K562 (cell line): ENCODE data around the gene GRHPR. TPM values are rescaled to one million over a fixed set of nuclear protein-coding genes. Genes with fewer than 3 reads are reported as not detected.
A peak's percentile ranks its signal among the peaks of the same experiment; 100 is the strongest.

Experiments
- CBX2 ChIP-seq: fragments of 200-600 bp; sonication (generic); IDR thresholded peaks from one replicate; pipeline ENCODE4 v1.6.1; 2012; ENCODE audit warnings: mild to moderate bottlenecking, low read length, inconsistent platforms; ENCODE audit not compliant: insufficient read depth, poor library complexity, severe bottlenecking
- DMBX1 ChIP-seq: fragments of 250-450 bp; sonication (Bioruptor Pico); IDR thresholded peaks from 2 replicates; pipeline ENCODE4 v1.8.0; 2022; ENCODE audit warnings: inconsistent platforms, mild to moderate bottlenecking, moderate library complexity, borderline replicate concordance
- ETV1 ChIP-seq: fragments of 450-650 bp; conservative IDR thresholded peaks from 2 replicates; pipeline ENCODE4 v1.6.1; 2016; ENCODE audit warnings: missing genetic modification characterization, control low read depth, low read depth, missing compliant biosample characterization
- GTF2B ChIP-seq: IDR thresholded peaks from 2 replicates; pipeline ENCODE4 v1.6.1; 2011; ENCODE audit not compliant: insufficient read length; ENCODE audit errors: extremely low read depth
- HMG20B ChIP-seq: fragments of 250-450 bp; sonication (Bioruptor Pico); IDR thresholded peaks from 2 replicates; pipeline ENCODE4 v1.5.0; 2021; ENCODE audit warnings: mild to moderate bottlenecking
- NCOA1 ChIP-seq: fragments of 450-650 bp; IDR thresholded peaks from 2 replicates; pipeline ENCODE4 v1.6.1; 2016; ENCODE audit warnings: low read depth
- NR2F6 ChIP-seq: fragments of 450-650 bp; formaldehyde crosslinking; IDR thresholded peaks from 2 replicates; pipeline ENCODE4 v1.4.0; 2020; ENCODE audit warnings: mild to moderate bottlenecking
- NR4A1 ChIP-seq, 2 experiments: fragments of 250-450 bp in 1 of 2; fragments of 450-650 bp in 1 of 2; sonication (Bioruptor Pico) in 1 of 2; IDR thresholded peaks; 2 replicates each; pipeline versions ENCODE4 v1.4.0 to v1.6.1; 2016 to 2020; ENCODE audit warnings: mild to moderate bottlenecking in 2 of 2, missing compliant biosample characterization in 1 of 2, missing genetic modification characterization in 1 of 2, moderate library complexity in 1 of 2
- POLR2B ChIP-seq: fragments of 450-650 bp; IDR thresholded peaks from 2 replicates; pipeline ENCODE4 v1.6.1; 2018; ENCODE audit warnings: low read depth; ENCODE audit not compliant: partially characterized antibody
- POU5F1 ChIP-seq: fragments of 150-350 bp; IDR thresholded peaks from 2 replicates; pipeline ENCODE4 v1.6.1; 2014; ENCODE audit warnings: borderline replicate concordance, low read length, low read depth, mild to moderate bottlenecking; ENCODE audit not compliant: partially characterized antibody
- ZNF12 ChIP-seq: sonication (generic); formaldehyde crosslinking; IDR thresholded peaks from 2 replicates; pipeline ENCODE4 v1.4.0; 2020; ENCODE audit warnings: mild to moderate bottlenecking, missing genetic modification reagents
- polyA plus RNA-seq, 8 experiments: library from polyadenylated mRNA; depleted of rRNA in 4 of 8; stranded (reverse) in 5 of 8; unstranded in 3 of 8; fragments of >200 nt; fragmentation: Nextera tagmentation in 2 of 8; fragmentation: Illumina TruSeq in 1 of 8; extraction: Ambion mirVana in 2 of 8; extraction: Trizol in 1 of 8; gene quantifications; 2 replicates each; pipeline versions ENCODE4 v1.2.1 to v1.2.3, GENCODE V29; 2011 to 2014; ENCODE audit warnings: inconsistent platforms in 1 of 8, missing spikeins in 1 of 8
- total RNA-seq, 7 experiments: library from RNA; depleted of rRNA in 6 of 7; stranded (reverse); fragments of >200 nt in 6 of 7; fragmentation: Illumina TruSeq in 2 of 7; extraction: Trizol in 2 of 7; gene quantifications; 2 replicates each; pipeline versions ENCODE4 v1.2.1 to v1.2.3, GENCODE V29; 2011 to 2021; ENCODE audit warnings: low replicate concordance in 1 of 7
- TF ChIP-seq, protein P1 (sequence below), 2 experiments: fragments of 450-650 bp; conservative IDR thresholded peaks; 2 replicates each; pipeline ENCODE4 v1.6.1; 2017; ENCODE audit warnings: mild to moderate bottlenecking in 2 of 2, moderate library complexity in 2 of 2
- TF ChIP-seq, protein P2 (sequence below): fragments of 450-650 bp; formaldehyde crosslinking; IDR thresholded peaks from 2 replicates; pipeline ENCODE4 v1.4.0; 2022; ENCODE audit warnings: missing genetic modification characterization
- TF ChIP-seq, protein P3 (sequence below): fragments of 450-650 bp; IDR thresholded peaks from 2 replicates; pipeline ENCODE4 v1.6.1; 2014; ENCODE audit warnings: low read depth, mild to moderate bottlenecking, moderate library complexity, borderline replicate concordance

GRHPR gene
- total and polyA plus RNA-seq, 9 of the 15 experiments (the other 6 are each of a cell fraction or from before 2014, with no cell fraction given), result 38.9 to 144 (median 120) TPM

DNA sequence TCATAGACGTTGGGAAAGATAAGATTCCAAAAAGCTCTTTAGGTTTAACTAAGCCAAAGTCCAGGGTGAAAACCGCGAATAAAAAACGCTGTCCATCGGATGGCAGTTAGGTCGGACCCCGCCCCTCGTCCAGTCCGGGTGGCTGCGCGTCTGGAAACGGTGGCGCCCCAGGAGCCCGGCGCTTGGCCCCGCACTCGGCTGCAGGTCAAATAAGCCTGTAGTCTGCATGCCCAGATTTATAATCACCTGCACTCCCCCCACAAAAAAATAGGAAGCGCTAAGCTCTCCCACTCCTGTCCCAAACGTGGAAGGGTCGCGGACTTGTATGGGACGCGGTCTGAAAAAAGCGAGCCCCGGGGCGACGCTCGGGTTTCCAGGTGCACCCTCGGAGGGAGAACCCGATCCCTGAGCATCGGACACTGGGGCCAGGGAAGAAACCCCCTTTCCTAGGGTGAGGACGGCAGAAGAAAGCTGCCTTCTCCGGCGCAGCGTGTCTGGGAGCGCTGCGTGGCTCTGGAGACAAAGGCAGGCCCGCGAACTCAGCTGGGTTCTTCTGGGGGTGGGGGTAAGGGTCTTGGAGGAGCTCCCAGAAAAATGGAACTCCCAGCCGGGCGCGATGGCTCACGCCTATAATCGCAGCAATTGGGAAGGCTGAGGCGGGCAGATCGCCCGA lies 43.7 kb downstream of the GRHPR start (continued):
- TF ChIP-seq ZNF12 (no peak; the same call in 1 of the 2 replicates), CBX2 (no peak), POU5F1 (no peak), NCOA1 (no peak), POLR2B (peak; percentile 19), DMBX1 (CRISPR knock-in tag) (no peak), NR4A1 (CRISPR knock-in tag; IDR thresholded peaks at IDR 0.05) (no peak), NR4A1 (tag; IDR thresholded peaks at IDR 0.05) (no peak), GTF2B (no peak), HMG20B (CRISPR knock-in tag) (no peak), ETV1 (tag) (no peak), NR2F6 (CRISPR knock-in tag) (no peak)
- TF ChIP-seq, protein P1, sequence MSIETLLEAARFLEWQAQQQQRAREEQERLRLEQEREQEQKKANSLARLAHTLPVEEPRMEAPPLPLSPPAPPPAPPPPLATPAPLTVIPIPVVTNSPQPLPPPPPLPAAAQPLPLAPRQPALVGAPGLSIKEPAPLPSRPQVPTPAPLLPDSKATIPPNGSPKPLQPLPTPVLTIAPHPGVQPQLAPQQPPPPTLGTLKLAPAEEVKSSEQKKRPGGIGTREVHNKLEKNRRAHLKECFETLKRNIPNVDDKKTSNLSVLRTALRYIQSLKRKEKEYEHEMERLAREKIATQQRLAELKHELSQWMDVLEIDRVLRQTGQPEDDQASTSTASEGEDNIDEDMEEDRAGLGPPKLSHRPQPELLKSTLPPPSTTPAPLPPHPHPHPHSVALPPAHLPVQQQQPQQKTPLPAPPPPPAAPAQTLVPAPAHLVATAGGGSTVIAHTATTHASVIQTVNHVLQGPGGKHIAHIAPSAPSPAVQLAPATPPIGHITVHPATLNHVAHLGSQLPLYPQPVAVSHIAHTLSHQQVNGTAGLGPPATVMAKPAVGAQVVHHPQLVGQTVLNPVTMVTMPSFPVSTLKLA (conservative IDR thresholded peaks at IDR 0.05), result no peak
- TF ChIP-seq, protein P2, sequence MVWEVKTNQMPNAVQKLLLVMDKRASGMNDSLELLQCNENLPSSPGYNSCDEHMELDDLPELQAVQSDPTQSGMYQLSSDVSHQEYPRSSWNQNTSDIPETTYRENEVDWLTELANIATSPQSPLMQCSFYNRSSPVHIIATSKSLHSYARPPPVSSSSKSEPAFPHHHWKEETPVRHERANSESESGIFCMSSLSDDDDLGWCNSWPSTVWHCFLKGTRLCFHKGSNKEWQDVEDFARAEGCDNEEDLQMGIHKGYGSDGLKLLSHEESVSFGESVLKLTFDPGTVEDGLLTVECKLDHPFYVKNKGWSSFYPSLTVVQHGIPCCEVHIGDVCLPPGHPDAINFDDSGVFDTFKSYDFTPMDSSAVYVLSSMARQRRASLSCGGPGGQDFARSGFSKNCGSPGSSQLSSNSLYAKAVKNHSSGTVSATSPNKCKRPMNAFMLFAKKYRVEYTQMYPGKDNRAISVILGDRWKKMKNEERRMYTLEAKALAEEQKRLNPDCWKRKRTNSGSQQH, result no peak
- TF ChIP-seq, protein P3, sequence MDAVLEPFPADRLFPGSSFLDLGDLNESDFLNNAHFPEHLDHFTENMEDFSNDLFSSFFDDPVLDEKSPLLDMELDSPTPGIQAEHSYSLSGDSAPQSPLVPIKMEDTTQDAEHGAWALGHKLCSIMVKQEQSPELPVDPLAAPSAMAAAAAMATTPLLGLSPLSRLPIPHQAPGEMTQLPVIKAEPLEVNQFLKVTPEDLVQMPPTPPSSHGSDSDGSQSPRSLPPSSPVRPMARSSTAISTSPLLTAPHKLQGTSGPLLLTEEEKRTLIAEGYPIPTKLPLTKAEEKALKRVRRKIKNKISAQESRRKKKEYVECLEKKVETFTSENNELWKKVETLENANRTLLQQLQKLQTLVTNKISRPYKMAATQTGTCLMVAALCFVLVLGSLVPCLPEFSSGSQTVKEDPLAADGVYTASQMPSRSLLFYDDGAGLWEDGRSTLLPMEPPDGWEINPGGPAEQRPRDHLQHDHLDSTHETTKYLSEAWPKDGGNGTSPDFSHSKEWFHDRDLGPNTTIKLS, result peak; percentile 26; the same call in 1 of the 2 replicates
